ENCODE data around the gene C1RL.
A peak's percentile ranks its signal among the peaks of the same experiment; 100 is the strongest.

C1RL gene

DNA sequence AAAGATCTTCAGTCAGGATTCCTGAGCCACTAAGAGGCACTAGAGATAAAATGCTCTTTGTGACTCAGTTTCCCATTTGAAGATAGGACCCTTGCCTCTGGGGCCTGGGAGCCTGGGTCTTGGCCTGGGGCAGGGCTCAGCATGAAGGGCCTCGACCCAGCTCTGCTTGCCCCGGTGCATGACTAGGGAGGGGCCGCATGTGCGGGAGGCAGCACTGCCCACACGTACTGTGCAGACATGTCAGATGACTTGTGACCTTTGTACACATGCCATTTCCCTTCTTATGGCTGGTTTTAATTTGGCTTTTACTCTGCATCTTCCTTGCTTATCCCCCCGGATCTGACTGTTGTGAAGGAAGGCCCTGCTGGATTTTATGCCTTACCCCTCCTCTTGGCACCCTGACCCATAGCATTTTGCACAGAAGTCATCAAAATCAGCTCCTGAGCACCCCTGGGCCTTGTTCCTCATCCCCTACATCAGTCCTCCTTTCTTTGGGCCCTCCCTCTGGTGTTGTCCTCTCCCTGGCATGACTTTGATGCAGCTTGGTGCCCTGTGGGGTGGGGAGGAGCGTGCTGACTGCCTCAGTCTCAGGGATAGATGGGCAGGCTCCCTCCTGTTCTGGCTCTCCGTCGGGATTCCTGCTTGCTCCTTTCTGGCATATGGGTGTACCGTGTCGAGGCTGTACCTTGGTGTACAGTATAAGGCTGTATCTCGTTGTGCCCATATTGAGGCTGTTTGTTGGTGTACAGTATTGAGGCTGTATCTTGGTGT, 25.6 kb upstream of the C1RL start:
- TF ChIP-seq, protein P1, sequence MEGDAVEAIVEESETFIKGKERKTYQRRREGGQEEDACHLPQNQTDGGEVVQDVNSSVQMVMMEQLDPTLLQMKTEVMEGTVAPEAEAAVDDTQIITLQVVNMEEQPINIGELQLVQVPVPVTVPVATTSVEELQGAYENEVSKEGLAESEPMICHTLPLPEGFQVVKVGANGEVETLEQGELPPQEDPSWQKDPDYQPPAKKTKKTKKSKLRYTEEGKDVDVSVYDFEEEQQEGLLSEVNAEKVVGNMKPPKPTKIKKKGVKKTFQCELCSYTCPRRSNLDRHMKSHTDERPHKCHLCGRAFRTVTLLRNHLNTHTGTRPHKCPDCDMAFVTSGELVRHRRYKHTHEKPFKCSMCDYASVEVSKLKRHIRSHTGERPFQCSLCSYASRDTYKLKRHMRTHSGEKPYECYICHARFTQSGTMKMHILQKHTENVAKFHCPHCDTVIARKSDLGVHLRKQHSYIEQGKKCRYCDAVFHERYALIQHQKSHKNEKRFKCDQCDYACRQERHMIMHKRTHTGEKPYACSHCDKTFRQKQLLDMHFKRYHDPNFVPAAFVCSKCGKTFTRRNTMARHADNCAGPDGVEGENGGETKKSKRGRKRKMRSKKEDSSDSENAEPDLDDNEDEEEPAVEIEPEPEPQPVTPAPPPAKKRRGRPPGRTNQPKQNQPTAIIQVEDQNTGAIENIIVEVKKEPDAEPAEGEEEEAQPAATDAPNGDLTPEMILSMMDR (IDR thresholded peaks at IDR 0.05; ENCODE audit: low read depth, low read length, missing control alignments) = no peak
- H3K4me3 ChIP-seq (ENCODE audit: low read depth, low read length) = no peak overlapping the region
- no peak for DNase-seq
- no peaks in the 10 kb centered on the region for H3K36me3 ChIP-seq (replicated peaks)
- H3K27me3 ChIP-seq (replicated peaks) = no peaks in the 10 kb centered on the region
- in situ Hi-C loops (cut with HindIII; ENCODE audit: low pct_ligation_motif_present, low sequenced_read_pairs) = no loop called here
- H3K27ac ChIP-seq = no peak overlapping the region

DNA sequence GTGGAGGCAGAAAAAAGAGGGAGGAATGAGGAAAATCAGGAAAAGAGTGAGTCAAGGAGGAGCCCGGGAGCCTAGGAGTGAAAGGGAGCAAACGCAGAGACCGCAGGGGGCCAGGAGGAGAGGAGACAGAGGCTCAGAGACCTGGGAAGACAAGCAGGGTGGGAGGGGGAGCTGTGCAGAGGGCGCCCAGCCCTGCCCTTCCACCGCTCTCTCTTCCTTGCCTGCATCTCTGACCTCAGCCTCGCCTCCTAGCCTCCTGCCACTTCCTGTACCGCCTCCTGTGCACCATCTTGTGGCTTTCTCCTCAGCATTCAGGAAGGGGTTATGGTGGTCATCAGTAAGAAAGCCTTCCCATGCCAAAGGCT, 22.5 kb upstream of the C1RL start:
- TF ChIP-seq, protein P1 (IDR thresholded peaks at IDR 0.05; ENCODE audit: low read depth, low read length, missing control alignments) = no peak
- Histone ChIP-seq H3K27ac (no peak overlapping the region), H3K27me3 (replicated peaks) (no peaks in the 10 kb centered on the region), H3K36me3 (replicated peaks) (no peaks in the 10 kb centered on the region), H3K4me3 (ENCODE audit: low read depth, low read length) (no peak overlapping the region)
- DNase-seq = no peak
- in situ Hi-C loops (cut with HindIII; ENCODE audit: low pct_ligation_motif_present, low sequenced_read_pairs) = no loop called here

DNA sequence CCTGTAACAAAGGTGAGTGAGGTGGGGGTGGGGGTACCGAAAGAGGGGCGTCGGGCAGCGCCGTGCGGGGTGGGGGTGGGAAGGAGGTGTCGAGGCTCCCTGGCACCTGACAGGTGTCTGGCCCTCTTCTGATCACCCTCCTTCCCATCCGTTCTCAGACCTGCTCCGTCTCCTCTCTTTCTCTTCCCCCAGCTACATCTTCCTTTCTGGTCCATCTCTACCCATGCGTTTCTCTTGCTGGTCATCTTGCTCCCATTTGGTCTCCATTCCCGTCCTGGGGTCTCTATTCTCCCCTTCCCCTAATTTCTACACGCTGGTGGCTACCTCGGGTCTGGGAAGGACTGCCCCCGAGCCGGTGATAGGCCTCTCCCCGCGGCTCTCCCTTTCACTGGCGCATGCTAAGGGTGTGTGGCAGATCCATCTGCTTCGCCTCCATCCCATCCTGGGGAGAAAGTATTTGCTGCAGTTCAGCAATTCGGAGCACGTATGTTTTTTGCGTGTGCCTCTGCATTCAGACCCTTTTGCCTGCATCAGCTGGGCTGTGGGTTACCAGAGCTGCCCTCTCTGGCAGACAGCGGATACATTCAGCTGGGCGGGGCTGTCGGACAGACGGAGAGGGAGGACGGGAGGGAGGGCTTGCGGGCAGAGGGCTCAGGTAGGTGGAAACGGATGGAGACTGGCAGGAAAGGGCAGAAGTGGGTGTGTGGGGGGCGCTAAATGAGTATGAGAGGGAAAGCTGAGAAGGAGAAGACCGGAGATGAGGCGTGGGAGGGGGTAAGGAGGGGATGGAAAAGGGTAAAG, 21.9 kb upstream of the C1RL start:
- no peak for DNase-seq
- TF ChIP-seq, protein P1 (IDR thresholded peaks at IDR 0.05; ENCODE audit: low read depth, low read length, missing control alignments) = peak; percentile 17
- no peaks in the 10 kb centered on the region for H3K36me3 ChIP-seq (replicated peaks)
- no peak overlapping the region for H3K27ac ChIP-seq
- in situ Hi-C loops (cut with HindIII; ENCODE audit: low pct_ligation_motif_present, low sequenced_read_pairs) = no loop called here
- peak overlapping the region; percentile 73 for H3K4me3 ChIP-seq (ENCODE audit: low read depth, low read length)
- H3K27me3 ChIP-seq (replicated peaks) = no peaks in the 10 kb centered on the region

DNA sequence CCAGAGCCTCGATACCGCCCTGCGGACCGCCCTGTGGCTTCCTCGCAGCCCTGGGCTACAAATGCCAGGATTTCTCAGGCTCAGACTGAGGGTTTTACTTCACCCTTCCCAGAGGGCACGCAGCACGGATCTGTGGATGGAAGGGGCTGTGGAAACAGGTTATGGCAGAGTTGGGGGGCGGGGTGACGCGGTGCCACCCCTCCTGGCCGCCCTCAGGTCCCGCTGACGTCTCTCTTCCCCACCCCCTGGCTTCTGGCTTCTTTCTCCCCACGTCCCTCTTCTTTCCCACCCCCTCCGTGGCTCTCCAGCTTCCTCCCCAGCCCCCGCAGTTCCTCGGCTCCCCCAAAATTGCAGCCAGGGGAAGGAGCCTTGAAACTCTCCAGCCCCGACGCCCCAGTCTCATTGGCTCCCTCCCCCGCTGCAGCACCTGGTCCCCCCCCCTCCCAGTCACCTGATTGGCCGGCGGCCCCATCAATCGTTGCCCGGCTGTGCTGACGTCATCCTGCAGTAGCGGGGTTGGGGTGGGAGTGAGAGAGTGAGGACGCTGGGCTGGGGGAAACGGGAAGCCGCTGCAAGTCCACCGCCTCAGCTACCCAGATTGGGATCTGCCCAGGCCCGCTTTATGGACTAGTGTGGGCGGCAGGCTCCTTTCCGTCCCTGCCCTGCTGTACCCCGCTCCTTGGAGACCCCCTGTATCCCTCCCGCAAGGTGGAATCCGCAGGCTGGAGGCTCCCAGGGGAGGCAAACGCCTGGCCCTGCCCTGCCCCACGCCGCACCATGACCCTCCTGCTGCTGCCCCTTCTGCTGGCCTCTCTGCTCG, 21.1 kb upstream of the C1RL start, which contains the start of gene CLSTN3:
TSS of gene CLSTN3 (plus strand) at position 500 of the 820 bp plus-strand sequence. CDS start at position 778, 278 bp downstream.
- Histone ChIP-seq H3K4me3 (ENCODE audit: low read depth, low read length) (peak within 1 kb of the TSS; percentile 73), H3K27ac (no peak within 1 kb of the TSS), H3K27me3 (replicated peaks) (no peaks in the 10 kb centered on the region), H3K36me3 (replicated peaks) (no peaks in the 10 kb centered on the region)
- in situ Hi-C loops (cut with HindIII; ENCODE audit: low pct_ligation_motif_present, low sequenced_read_pairs) = no loop called here
- DNase-seq = peak; percentile 54
- TF ChIP-seq, protein P1 (IDR thresholded peaks at IDR 0.05; ENCODE audit: low read depth, low read length, missing control alignments) = no peak

DNA sequence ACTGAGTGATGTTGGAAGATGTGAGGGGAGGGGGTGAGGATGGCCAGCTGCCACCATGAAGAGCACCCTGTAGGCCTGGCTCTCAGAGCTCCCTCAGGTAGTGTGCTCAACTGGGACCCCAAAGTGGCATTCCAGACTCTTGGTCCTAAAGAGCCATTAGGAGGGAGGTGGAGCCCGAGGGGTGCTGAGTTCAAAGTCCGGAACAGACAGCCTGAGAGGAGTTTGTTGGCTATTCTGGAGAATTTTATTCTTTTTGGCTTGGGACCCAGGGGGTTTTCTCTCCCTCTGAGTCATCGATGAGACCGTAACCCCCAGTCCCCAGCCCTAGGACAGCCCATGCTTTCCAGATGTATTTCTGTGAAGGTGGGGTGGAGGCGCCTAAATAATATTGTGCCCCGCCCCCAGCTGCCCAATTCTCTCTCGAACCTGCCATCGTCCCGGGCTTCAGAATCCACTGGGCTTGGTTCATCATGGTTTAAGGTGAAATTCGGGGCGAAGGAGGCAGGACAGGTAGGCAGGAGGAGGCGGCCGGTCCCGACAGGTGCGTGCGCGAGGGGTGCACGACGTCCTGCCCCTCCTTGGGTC, 20.4 kb upstream of the C1RL start:
- Histone ChIP-seq H3K4me3 (ENCODE audit: low read depth, low read length) (peak overlapping the region; percentile 73), H3K27me3 (replicated peaks) (no peaks in the 10 kb centered on the region), H3K27ac (no peak overlapping the region), H3K36me3 (replicated peaks) (no peaks in the 10 kb centered on the region)
- TF ChIP-seq, protein P1 (IDR thresholded peaks at IDR 0.05; ENCODE audit: low read depth, low read length, missing control alignments) = no peak
- no peak for DNase-seq
- in situ Hi-C loops (cut with HindIII; ENCODE audit: low pct_ligation_motif_present, low sequenced_read_pairs) = no loop called here

Measured in brain microvascular endothelial cell (primary cell).